Measurements from ENCODE around the gene FAAP100.

Gene FAAP100

GRCh38 chr17:81550830-81551457 is 1.2 kb downstream of the FAAP100 start:
- H3K27ac ChIP-seq: peak overlapping the region; percentile 90
- TF ChIP-seq CTCF (conservative IDR thresholded peaks at IDR 0.05): no peak

GRCh38 chr17:81550285-81550684 is 1.9 kb downstream of the FAAP100 start:
- peak overlapping the region; percentile 90; the same call in 1 of the 2 replicates for H3K27ac ChIP-seq
- TF ChIP-seq CTCF (conservative IDR thresholded peaks at IDR 0.05): no peak

GRCh38 chr17:81549826-81550225 is 2.3 kb downstream of the FAAP100 start:
- peak overlapping the region; percentile 90; the same call in 1 of the 2 replicates for H3K27ac ChIP-seq

GRCh38 chr17:81549031-81549557 is 3.1 kb downstream of the FAAP100 start:
- TF ChIP-seq CTCF (conservative IDR thresholded peaks at IDR 0.05): no peak
- 0 out of 2 replicates have a peak overlapping the region, but pooled peaks have one; percentile 90 for H3K27ac ChIP-seq

More at GRCh38 chr17:81549826-81550225, 2.3 kb downstream of the FAAP100 start:
- no peak for TF ChIP-seq CTCF (conservative IDR thresholded peaks at IDR 0.05)

GRCh38 chr17:81547614-81547982 is 4.6 kb downstream of the FAAP100 start:
- H3K27ac ChIP-seq: no peak overlapping the region
- TF ChIP-seq CTCF (conservative IDR thresholded peaks at IDR 0.05): no peak

GRCh38 chr17:81546906-81547613 is 5.1 kb downstream of the FAAP100 start:
- no peak overlapping the region for H3K27ac ChIP-seq
- no peak for TF ChIP-seq CTCF (conservative IDR thresholded peaks at IDR 0.05)

- TF ChIP-seq CTCF (conservative IDR thresholded peaks at IDR 0.05): no peak
- H3K27ac ChIP-seq: no peak overlapping the region
Observed at GRCh38 chr17:81545160-81545949, 6.8 kb downstream of the FAAP100 start.

All from VCaP (cell line).